A549 (cell line): Measurements from ENCODE around the gene RMND5B. TPM values are rescaled to one million over a fixed set of nuclear protein-coding genes. Genes with fewer than 3 reads are reported as not detected.

Source experiments
- ATAC-seq, 2 experiments: fragments of 200-7000 bp in 1 of 2; fragments of >200 bp in 1 of 2; cut with Nextera tagmentation in 1 of 2; cut with Tn5 transposase in 1 of 2; 3 replicates each; pipeline versions ENCODE4 v1.8.0 to v1.9.1; 2018 to 2020; ENCODE audit warnings: mild to moderate bottlenecking in 1 of 2, moderate library complexity in 1 of 2
- CTCF ChIA-PET: fragments of 300-600 bp; sonication (Branson Sonifier 250); formaldehyde crosslinking; extraction: SDS; loops from one replicate; lab custom pipeline; 2021; ENCODE audit warnings: antibody characterized with exemption, inconsistent platforms; lab: Yijun Ruan, JAX
- POLR2A ChIA-PET: fragments of 350-600 bp; formaldehyde crosslinking; extraction: SDS; loops from one replicate; lab custom pipeline; 2021; ENCODE audit warnings: antibody characterized with exemption, inconsistent platforms; lab: Yijun Ruan, JAX
- DNase-seq, 2 experiments: peaks; one replicate each; pipeline versions ENCODE4 v3.0.0 to v3.0.0-alpha.2; 2011 to 2016; ENCODE audit warnings: low read depth in 1 of 2, low spot score in 1 of 2
- FAIRE-seq: peaks from 2 replicates; lab custom pipeline; 2011; peaks lifted over from hg19 to GRCh38; lab: Jason Lieb, UNC
- H3K27ac ChIP-seq, 2 experiments: fragments of >200 bp; sonication (Bioruptor Twin); formaldehyde crosslinking; 3 replicates each; pipeline ENCODE4 v1.5.1; 2016 to 2017
- H3K4me1 ChIP-seq: fragments of >200 bp; sonication (Bioruptor Twin); formaldehyde crosslinking; 3 replicates; pipeline ENCODE4 v1.6.1; 2016
- H3K4me2 ChIP-seq: fragments of >200 bp; sonication (Bioruptor Twin); formaldehyde crosslinking; 3 replicates; pipeline ENCODE4 v1.6.1; 2016
- H3K4me3 ChIP-seq: fragments of >200 bp; sonication (Bioruptor Twin); formaldehyde crosslinking; 3 replicates; pipeline ENCODE4 v1.5.1; 2016
- H3K9me3 ChIP-seq: fragments of >200 bp; sonication (Bioruptor Twin); formaldehyde crosslinking; 3 replicates; pipeline ENCODE4 v1.6.1; 2016
- CBX2 ChIP-seq: fragments of 200-600 bp; sonication (generic); IDR thresholded peaks from 2 replicates; pipeline ENCODE4 v1.6.1; 2016; ENCODE audit warnings: low read depth, mild to moderate bottlenecking, borderline replicate concordance
- CBX8 ChIP-seq: fragments of 200-600 bp; sonication (generic); IDR thresholded peaks from 2 replicates; pipeline ENCODE4 v1.6.1; 2016
- CHD2 ChIP-seq: fragments of 150-350 bp; IDR thresholded peaks from 2 replicates; pipeline ENCODE4 v1.6.1; 2014; ENCODE audit warnings: low read length; ENCODE audit not compliant: partially characterized antibody
- CHD4 ChIP-seq: fragments of 200-600 bp; sonication (generic); IDR thresholded peaks from 2 replicates; pipeline ENCODE4 v1.6.1; 2016; ENCODE audit warnings: antibody characterized with exemption, mild to moderate bottlenecking, borderline replicate concordance
- E2F6 ChIP-seq: IDR thresholded peaks from 2 replicates; pipeline ENCODE4 v1.6.1; 2012; ENCODE audit warnings: low read depth, borderline replicate concordance
- EHF ChIP-seq: fragments of 250-450 bp; sonication (Bioruptor Pico); IDR thresholded peaks from 2 replicates; pipeline ENCODE4 v1.5.0; 2020; ENCODE audit warnings: mild to moderate bottlenecking
- EHMT2 ChIP-seq: fragments of 200-600 bp; sonication (generic); IDR thresholded peaks from 2 replicates; pipeline ENCODE4 v1.6.1; 2016; ENCODE audit warnings: antibody characterized with exemption, low read depth, mild to moderate bottlenecking, moderate library complexity
- EP300 ChIP-seq, 2 experiments: fragments of >200 bp; sonication (Bioruptor Twin); formaldehyde crosslinking; IDR thresholded peaks; 2 replicates in 1 of 2; 3 replicates in 1 of 2; pipeline ENCODE4 v1.6.1; 2016 to 2017
- FOSB ChIP-seq: fragments of 250-450 bp; sonication (Bioruptor Pico); IDR thresholded peaks from 2 replicates; pipeline ENCODE4 v1.5.0; 2020; ENCODE audit warnings: mild to moderate bottlenecking, moderate library complexity
- FOXS1 ChIP-seq: fragments of 250-450 bp; sonication (Bioruptor Pico); IDR thresholded peaks from 2 replicates; pipeline ENCODE4 v1.5.0; 2020; ENCODE audit warnings: mild to moderate bottlenecking, moderate library complexity
- GATA3 ChIP-seq: IDR thresholded peaks from 2 replicates; pipeline ENCODE4 v1.6.1; 2012; ENCODE audit warnings: borderline replicate concordance
- HEYL ChIP-seq: fragments of 250-450 bp; sonication (Bioruptor Pico); IDR thresholded peaks from 2 replicates; pipeline ENCODE4 v1.8.0; 2021; ENCODE audit warnings: mild to moderate bottlenecking, moderate library complexity
- HOXA7 ChIP-seq: fragments of 250-450 bp; sonication (Bioruptor Pico); IDR thresholded peaks from 2 replicates; pipeline ENCODE4 v1.5.0; 2020; ENCODE audit warnings: mild to moderate bottlenecking, moderate library complexity
- HOXB13 ChIP-seq: fragments of 250-450 bp; sonication (Bioruptor Pico); IDR thresholded peaks from 2 replicates; pipeline ENCODE4 v1.5.0; 2020; ENCODE audit warnings: low read depth, mild to moderate bottlenecking, moderate library complexity
- JUN ChIP-seq, 2 experiments: fragments of >200 bp; sonication (Bioruptor Twin); formaldehyde crosslinking; IDR thresholded peaks; 2 replicates in 1 of 2; 3 replicates in 1 of 2; pipeline ENCODE4 v1.6.1; 2016 to 2017
- JUNB ChIP-seq: fragments of >200 bp; sonication (Bioruptor Twin); formaldehyde crosslinking; IDR thresholded peaks from 2 replicates; pipeline ENCODE4 v1.6.1; 2016
- MAFK ChIP-seq: fragments of 450-650 bp; IDR thresholded peaks from 2 replicates; pipeline ENCODE4 v1.6.1; 2014; ENCODE audit not compliant: partially characterized antibody
- MAX ChIP-seq: IDR thresholded peaks from 2 replicates; pipeline ENCODE4 v1.6.1; 2012
- NFE2L2 ChIP-seq: fragments of 150-350 bp; conservative IDR thresholded peaks from 2 replicates; pipeline ENCODE4 v1.6.1; 2014; ENCODE audit warnings: low read length
- NPAS2 ChIP-seq: fragments of 250-450 bp; sonication (Bioruptor Pico); IDR thresholded peaks from 2 replicates; pipeline ENCODE4 v1.8.0; 2022; ENCODE audit warnings: mild to moderate bottlenecking, moderate library complexity, borderline replicate concordance
- PBX3 ChIP-seq: IDR thresholded peaks from 2 replicates; pipeline ENCODE4 v1.6.1; 2012
- POLR2AphosphoS2 ChIP-seq: conservative IDR thresholded peaks from 2 replicates; pipeline ENCODE4 v1.6.1; 2012; ENCODE audit warnings: low read length, improper control_type of control experiment, inconsistent platforms
- RAD21 ChIP-seq, 2 experiments: fragments of >200 bp in 1 of 2; sonication (Bioruptor Twin) in 1 of 2; formaldehyde crosslinking in 1 of 2; IDR thresholded peaks in 1 of 2; conservative IDR thresholded peaks in 1 of 2; 2 replicates in 1 of 2; 3 replicates in 1 of 2; pipeline ENCODE4 v1.6.1; 2012 to 2018; ENCODE audit warnings: inconsistent platforms in 1 of 2
- RARB ChIP-seq: fragments of 250-450 bp; sonication (Bioruptor Pico); IDR thresholded peaks from 2 replicates; pipeline ENCODE4 v1.8.0; 2021; ENCODE audit warnings: mild to moderate bottlenecking, moderate library complexity
- RFX5 ChIP-seq: fragments of 450-650 bp; IDR thresholded peaks from 2 replicates; pipeline ENCODE4 v1.7.1; 2014; ENCODE audit warnings: antibody characterized with exemption, mild to moderate bottlenecking, moderate library complexity
- RNF2 ChIP-seq: fragments of 200-600 bp; sonication (generic); IDR thresholded peaks from 2 replicates; pipeline ENCODE4 v1.6.1; 2016; ENCODE audit warnings: low read depth, mild to moderate bottlenecking, antibody characterized with exemption, moderate library complexity, borderline replicate concordance
- TFCP2L1 ChIP-seq: fragments of 250-450 bp; sonication (Bioruptor Pico); IDR thresholded peaks from 2 replicates; pipeline ENCODE4 v1.5.0; 2021; ENCODE audit warnings: mild to moderate bottlenecking
- TP53 ChIP-seq: fragments of 250-450 bp; sonication (Bioruptor Pico); IDR thresholded peaks from 2 replicates; pipeline ENCODE4 v1.5.0; 2021; ENCODE audit warnings: mild to moderate bottlenecking, moderate library complexity
- ZC3H11A ChIP-seq: fragments of 450-650 bp; IDR thresholded peaks from 2 replicates; pipeline ENCODE4 v1.6.1; 2014; ENCODE audit warnings: antibody characterized with exemption, mild to moderate bottlenecking
- ZFP36 ChIP-seq: fragments of 450-650 bp; IDR thresholded peaks from 2 replicates; pipeline ENCODE4 v1.6.1; 2014; ENCODE audit warnings: borderline replicate concordance; ENCODE audit not compliant: partially characterized antibody
- WGBS: methylation state at CpG from one replicate; pipeline ENCODE4 v1.1.6; 2017; ENCODE audit errors: missing lambda C conversion rate; 5-methylcytosine and 5-hydroxymethylcytosine counted together
- polyA plus RNA-seq, 4 experiments: library from polyadenylated mRNA; depleted of rRNA in 3 of 4; stranded (reverse); fragments of >200 nt; fragmentation: RNase III in 1 of 4; extraction: RNeasy Plus Mini Kit Qiagen cat#74134 plus additional on column Dnase treatment in 1 of 4; gene quantifications; 2 replicates in 3 of 4; 3 replicates in 1 of 4; pipeline ENCODE4 v1.2.3, GENCODE V29; 2011 to 2017
- TF ChIP-seq, protein P1 (sequence below): fragments of 150-350 bp; IDR thresholded peaks from 2 replicates; pipeline ENCODE4 v1.6.1; 2014; ENCODE audit warnings: low read depth, mild to moderate bottlenecking, low read length
- TF ChIP-seq, protein P2 (sequence below): fragments of >200 bp; sonication (Bioruptor Twin); formaldehyde crosslinking; IDR thresholded peaks from 3 replicates; pipeline ENCODE4 v1.6.1; 2016
- TF ChIP-seq, protein P3 (sequence below): fragments of 250-450 bp; sonication (Bioruptor Pico); IDR thresholded peaks from 2 replicates; pipeline ENCODE4 v1.5.0; 2021; ENCODE audit warnings: mild to moderate bottlenecking, moderate library complexity, borderline replicate concordance

The RMND5B gene
- polyA plus RNA-seq, 2 of the 4 experiments (the other 2 are of a cell fraction) = 20.2 to 30.3 TPM

- Histone ChIP-seq H3K4me2 (no peak overlapping the region), H3K9me3 (no peaks in the 10 kb centered on the region), H3K4me3 (no peak overlapping the region), H3K27ac (no peak overlapping the region), H3K4me1 (no peaks in the 10 kb centered on the region)
- no peak for FAIRE-seq
- ChIA-PET POLR2A (no interaction called here), CTCF (interaction anchor here (1.0 to 1.3 kb wide), 2 partner anchors 10 to 95 kb away, joined by 3 read pairs; no protein-coding TSS in a partner anchor)
- 52% methylated on average over 2 of the region's 2 CpGs for WGBS
- no peak for DNase-seq
- TF ChIP-seq EP300 (IDR thresholded peaks at IDR 0.05) (no peak), MAX (no peak), HEYL (CRISPR knock-in tag) (no peak), ZC3H11A (no peak), JUNB (no peak), JUN (IDR thresholded peaks at IDR 0.05) (no peak), EHF (CRISPR knock-in tag) (no peak), HOXA7 (CRISPR knock-in tag) (no peak), GATA3 (no peak), NFE2L2 (no peak), RFX5 (no peak), TFCP2L1 (no peak), FOSB (CRISPR knock-in tag) (no peak), TP53 (CRISPR knock-in tag) (no peak), FOXS1 (CRISPR knock-in tag) (no peak)
- TF ChIP-seq, protein P1, sequence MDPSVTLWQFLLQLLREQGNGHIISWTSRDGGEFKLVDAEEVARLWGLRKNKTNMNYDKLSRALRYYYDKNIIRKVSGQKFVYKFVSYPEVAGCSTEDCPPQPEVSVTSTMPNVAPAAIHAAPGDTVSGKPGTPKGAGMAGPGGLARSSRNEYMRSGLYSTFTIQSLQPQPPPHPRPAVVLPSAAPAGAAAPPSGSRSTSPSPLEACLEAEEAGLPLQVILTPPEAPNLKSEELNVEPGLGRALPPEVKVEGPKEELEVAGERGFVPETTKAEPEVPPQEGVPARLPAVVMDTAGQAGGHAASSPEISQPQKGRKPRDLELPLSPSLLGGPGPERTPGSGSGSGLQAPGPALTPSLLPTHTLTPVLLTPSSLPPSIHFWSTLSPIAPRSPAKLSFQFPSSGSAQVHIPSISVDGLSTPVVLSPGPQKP = no peak
- TF ChIP-seq, protein P2, sequence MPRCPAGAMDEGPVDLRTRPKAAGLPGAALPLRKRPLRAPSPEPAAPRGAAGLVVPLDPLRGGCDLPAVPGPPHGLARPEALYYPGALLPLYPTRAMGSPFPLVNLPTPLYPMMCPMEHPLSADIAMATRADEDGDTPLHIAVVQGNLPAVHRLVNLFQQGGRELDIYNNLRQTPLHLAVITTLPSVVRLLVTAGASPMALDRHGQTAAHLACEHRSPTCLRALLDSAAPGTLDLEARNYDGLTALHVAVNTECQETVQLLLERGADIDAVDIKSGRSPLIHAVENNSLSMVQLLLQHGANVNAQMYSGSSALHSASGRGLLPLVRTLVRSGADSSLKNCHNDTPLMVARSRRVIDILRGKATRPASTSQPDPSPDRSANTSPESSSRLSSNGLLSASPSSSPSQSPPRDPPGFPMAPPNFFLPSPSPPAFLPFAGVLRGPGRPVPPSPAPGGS = no peak
- ATAC-seq = no peak
Observed at GRCh38 chr5:178170455-178170854, 39.6 kb downstream of the RMND5B start.

DNA sequence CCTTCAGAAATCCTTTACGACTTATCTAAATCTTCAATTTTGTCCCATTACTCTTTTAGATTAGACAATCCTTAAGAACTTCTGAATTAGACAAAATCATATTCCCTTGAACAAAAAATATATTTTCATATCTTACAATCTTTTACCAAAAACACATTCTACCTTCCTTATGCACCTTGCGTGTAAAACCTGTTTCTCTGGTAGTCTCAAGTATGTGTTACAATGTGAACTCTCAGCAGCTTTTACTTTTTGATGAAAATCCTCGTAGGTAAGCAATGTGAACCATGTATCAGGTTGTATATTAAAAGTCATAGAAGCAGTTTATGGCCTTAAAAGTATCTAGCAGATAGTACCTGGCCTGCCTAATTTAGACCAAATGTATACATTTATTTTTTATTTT is 43.6 kb downstream of the RMND5B start:
- CTCF ChIA-PET = interaction anchor here (1.2 kb wide), 1 partner anchor 11 kb away, joined by 4 read pairs; no protein-coding TSS in a partner anchor
- TF ChIP-seq, protein P1 = no peak
- TF ChIP-seq POLR2AphosphoS2 = no peak
- no peak for TF ChIP-seq ZFP36
- TF ChIP-seq RNF2 = no peak
- no peak for TF ChIP-seq CHD2
- TF ChIP-seq E2F6 = no peak
- TF ChIP-seq HOXB13 (CRISPR knock-in tag) = no peak
- no peak for TF ChIP-seq EHMT2
- TF ChIP-seq PBX3 = no peak
- TF ChIP-seq CHD4 = no peak
- no peak for TF ChIP-seq MAFK
- no peak for TF ChIP-seq CBX2
- TF ChIP-seq, protein P3, sequence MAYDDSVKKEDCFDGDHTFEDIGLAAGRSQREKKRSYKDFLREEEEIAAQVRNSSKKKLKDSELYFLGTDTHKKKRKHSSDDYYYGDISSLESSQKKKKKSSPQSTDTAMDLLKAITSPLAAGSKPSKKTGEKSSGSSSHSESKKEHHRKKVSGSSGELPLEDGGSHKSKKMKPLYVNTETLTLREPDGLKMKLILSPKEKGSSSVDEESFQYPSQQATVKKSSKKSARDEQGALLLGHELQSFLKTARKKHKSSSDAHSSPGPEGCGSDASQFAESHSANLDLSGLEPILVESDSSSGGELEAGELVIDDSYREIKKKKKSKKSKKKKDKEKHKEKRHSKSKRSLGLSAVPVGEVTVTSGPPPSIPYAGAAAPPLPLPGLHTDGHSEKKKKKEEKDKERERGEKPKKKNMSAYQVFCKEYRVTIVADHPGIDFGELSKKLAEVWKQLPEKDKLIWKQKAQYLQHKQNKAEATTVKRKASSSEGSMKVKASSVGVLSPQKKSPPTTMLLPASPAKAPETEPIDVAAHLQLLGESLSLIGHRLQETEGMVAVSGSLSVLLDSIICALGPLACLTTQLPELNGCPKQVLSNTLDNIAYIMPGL (CRISPR knock-in tag) = no peak
- no peak for TF ChIP-seq CBX8
- TF ChIP-seq TFCP2L1 = no peak
- no peak for TF ChIP-seq NPAS2 (CRISPR knock-in tag)
- no peak for TF ChIP-seq RAD21 (conservative IDR thresholded peaks at IDR 0.05 in 1 of 2, IDR thresholded peaks at IDR 0.05 in 1 of 2)
- no peak for TF ChIP-seq RARB (CRISPR knock-in tag)
- TF ChIP-seq RFX5 = no peak

More for the DNA sequence above, 43.6 kb downstream of the RMND5B start:
- Histone ChIP-seq H3K4me1 (no peaks in the 10 kb centered on the region), H3K4me3 (no peak overlapping the region), H3K27ac (no peak overlapping the region), H3K9me3 (0 out of 3 replicates have a peak, but pooled peaks cover under 1% of the 10 kb centered on the region), H3K4me2 (no peak overlapping the region)
- FAIRE-seq (no peak), DNase-seq (no peak), ATAC-seq (no peak)
- WGBS = 74% methylated on average over 3 of the region's 3 CpGs
- POLR2A ChIA-PET = interaction anchor here (1.3 kb wide), 1 partner anchor 30 kb away, joined by 3 read pairs; the partner anchor contains the start of gene HNRNPAB
